GM20000 (cell line): ENCODE measurements around the gene PPP1R2.

Experiments used
- DNase-seq: peaks from one replicate; pipeline ENCODE4 v3.0.0; 2012; ENCODE audit warnings: low spot score
- CTCF ChIP-seq: IDR thresholded peaks from 2 replicates; pipeline ENCODE4 v1.5.1; 2012; ENCODE audit warnings: mild to moderate bottlenecking, control low read depth; ENCODE audit errors: extremely low read depth, missing control alignments

PPP1R2 gene

GRCh38 chr3:195563317-195563716, 20.2 kb upstream of the PPP1R2 start:
- no peak for DNase-seq
- TF ChIP-seq CTCF = no peak

DNA sequence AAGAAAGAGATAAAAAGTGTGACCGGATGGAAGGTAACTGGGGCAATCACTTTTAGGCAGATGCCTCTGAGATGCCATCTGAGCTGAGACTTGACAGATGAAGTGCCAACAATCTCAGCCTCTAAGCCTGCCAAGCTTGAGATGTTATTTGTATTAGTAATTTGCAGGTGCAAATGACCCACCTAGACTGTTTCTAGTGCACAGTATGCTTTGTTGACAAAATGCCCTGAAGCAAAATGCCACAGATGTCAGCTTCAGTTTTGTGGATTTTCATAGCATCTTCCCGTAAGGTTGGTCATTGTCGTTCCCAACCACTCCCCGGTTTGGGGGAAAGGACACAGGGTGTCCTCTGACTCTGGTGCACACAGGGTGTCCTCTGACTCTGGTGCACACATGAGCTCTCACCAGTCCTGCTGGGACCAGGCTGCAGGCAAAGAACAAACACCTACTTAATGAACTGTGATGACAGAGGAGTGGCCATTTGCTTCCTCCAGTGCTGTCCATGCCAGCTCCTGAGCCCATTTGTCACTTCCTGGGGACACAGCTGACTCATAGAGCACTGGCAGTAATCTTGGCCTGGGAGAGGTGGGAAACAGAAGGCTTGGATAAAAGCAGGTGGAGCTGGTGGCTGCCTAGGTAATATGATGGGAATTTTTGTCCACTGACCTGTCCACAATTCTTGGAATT, 16.7 kb upstream of the PPP1R2 start:
- TF ChIP-seq CTCF = no peak

GRCh38 chr3:195558602-195559001, 15.5 kb upstream of the PPP1R2 start:
- peak; percentile 41 for TF ChIP-seq CTCF
- peak; percentile 44 for DNase-seq

More for the DNA sequence above, 16.7 kb upstream of the PPP1R2 start:
- no peak for DNase-seq

- TF ChIP-seq CTCF = no peak
- no peak for DNase-seq
These were observed 14.2 kb upstream of the PPP1R2 start for GRCh38 chr3:195557322-195557721.

GRCh38 chr3:195556390-195556789, 13.3 kb upstream of the PPP1R2 start:
- peak; percentile 38 for TF ChIP-seq CTCF
- peak; percentile 32 for DNase-seq

GRCh38 chr3:195555110-195555509, 12.0 kb upstream of the PPP1R2 start:
- TF ChIP-seq CTCF = no peak
- DNase-seq = no peak

DNA sequence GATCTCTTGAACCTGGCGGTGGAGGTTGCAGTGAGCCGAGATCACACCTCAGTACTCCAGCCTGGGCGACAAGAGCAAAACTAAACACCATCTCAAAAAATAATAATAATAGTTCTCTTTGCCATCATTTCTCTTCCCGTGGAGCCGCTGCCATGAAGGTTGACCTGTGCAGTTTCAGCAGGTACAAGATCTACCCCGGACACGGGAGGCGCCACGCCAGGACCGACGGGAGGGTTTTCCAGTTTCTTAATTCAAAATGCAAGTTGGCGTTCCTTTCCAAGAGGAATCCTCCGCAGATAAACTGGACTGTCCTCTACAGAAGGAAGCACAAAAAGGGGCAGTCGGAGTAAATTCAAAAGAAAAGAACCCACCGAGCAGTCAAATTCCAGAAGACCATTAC, 11.3 kb upstream of the PPP1R2 start:
- no peak for DNase-seq
- TF ChIP-seq CTCF = no peak
